LNCAP (cell line): ENCODE results near the gene RHEB.

ENCODE experiments used
- TF ChIP-seq, protein P1 (sequence below): fragments of 450-650 bp; IDR thresholded peaks from 2 replicates; pipeline ENCODE4 v1.5.1; 2017; ENCODE audit warnings: mild to moderate bottlenecking

The RHEB gene

DNA sequence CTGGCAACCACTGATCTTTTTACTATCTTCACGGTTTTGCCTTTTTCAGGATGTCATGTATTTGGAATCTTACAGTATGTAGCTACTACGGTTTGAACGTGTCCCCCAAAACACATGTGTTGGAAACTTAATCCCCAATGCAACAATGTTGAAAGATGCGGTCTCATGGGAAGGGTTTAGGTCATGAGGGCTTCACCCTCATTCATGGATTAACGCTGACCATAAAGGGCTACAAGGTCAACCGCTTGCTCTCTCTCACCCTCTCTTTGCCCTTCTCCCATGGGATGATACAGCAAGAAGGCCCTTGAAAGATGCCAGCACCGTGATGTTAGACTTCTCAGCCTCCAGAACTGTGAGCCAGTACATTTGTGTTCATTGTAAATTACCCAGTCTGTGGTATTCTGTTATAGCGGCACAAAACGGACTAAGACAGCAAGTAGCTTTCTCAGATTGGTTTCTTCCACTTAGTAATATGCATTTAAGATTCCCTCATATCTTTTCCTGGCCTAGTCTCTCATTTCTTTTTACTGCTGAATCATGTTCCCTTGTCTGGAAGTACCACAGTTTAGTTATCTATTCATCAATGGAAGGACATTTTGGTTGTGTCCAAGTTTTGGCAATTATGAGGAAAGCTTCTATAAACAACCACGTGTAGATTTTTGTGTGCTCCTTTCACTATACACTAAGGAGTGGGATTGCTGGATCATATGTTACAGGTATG, 76.8 kb downstream of the RHEB start:
- TF ChIP-seq, protein P1, sequence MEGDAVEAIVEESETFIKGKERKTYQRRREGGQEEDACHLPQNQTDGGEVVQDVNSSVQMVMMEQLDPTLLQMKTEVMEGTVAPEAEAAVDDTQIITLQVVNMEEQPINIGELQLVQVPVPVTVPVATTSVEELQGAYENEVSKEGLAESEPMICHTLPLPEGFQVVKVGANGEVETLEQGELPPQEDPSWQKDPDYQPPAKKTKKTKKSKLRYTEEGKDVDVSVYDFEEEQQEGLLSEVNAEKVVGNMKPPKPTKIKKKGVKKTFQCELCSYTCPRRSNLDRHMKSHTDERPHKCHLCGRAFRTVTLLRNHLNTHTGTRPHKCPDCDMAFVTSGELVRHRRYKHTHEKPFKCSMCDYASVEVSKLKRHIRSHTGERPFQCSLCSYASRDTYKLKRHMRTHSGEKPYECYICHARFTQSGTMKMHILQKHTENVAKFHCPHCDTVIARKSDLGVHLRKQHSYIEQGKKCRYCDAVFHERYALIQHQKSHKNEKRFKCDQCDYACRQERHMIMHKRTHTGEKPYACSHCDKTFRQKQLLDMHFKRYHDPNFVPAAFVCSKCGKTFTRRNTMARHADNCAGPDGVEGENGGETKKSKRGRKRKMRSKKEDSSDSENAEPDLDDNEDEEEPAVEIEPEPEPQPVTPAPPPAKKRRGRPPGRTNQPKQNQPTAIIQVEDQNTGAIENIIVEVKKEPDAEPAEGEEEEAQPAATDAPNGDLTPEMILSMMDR: no peak

DNA sequence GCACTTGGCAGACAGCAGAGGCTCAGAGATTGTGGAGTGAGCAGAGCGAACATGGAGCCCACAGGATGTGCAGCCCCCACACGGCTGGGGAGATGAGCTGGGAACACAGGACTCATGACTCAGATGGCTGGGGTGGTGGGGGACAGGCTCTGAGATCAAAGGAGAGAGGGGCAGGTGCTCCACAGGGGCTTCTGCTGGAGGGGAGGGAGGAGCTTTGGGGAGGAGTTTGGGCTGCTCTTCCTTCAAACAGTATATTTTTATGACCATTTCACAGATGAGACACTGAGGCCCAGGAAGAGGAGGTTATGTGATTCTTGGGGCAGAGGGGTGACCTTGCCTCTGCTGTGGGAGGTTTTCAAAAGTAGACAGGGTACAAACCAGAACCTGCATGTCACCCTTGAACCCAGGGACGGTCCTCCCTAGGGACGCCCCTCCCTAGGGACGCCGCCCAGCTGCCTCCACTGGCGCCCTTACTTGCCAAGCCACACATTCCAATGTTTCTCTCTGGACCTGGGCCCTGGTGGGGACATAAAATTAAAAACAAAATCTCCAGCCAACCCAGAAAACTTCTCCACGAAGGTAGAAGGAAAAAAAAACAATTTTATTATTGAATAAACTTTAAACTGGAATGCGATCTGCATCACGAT, 78.8 kb downstream of the RHEB start:
- TF ChIP-seq, protein P1: no peak

DNA sequence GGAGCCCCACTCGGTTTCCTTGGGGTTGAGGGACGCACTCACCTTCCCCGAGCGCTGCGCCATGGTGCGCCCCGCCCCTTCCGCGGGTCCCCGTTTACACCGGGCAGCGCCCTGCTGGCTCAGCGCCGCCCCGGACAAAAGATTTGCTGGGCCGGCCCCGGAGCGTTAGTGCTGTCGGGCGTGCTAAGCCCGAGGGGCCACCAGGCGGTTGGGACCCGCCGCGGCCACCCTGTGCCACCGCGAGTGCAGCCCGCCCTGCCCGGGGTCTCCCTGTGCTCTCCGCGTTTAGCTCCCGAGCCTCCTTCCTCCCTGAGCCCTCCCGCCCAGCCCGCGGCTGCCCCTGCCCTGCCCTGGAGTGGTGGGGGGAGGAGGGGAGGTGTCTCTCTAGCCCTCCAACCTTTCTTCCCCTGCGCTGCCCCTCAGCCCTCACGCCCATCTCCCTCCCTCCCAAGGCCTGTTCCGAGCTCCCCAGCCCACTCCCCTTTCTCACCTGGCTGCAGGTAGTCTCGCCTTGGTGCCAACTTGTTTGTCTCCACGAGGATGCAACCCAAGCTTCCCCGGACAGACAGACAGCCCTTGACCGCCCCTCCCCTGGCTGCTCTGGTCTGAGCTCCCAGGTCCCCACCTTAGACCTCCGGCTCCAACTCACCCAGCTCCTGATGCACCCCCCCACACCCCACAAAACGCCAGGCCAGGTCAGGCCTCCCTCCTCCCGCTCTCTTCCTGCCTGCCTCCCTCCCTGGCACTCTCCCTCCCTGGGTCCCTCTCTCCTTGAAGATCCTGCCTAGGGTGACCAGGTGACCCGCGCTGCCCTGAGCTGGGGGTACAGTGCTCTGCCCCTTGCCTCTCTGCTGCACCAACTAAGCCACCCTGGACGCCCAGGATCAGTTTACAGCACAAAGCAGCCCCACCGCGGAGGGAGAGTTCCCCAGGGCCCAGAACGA, 79.6 kb downstream of the RHEB start, which contains the start of gene CRYGN:
CRYGN (minus strand) TSS at position 287 of the 944 bp plus-strand sequence; CDS start at position 63, 224 bp downstream.
- TF ChIP-seq, protein P1: no peak

DNA sequence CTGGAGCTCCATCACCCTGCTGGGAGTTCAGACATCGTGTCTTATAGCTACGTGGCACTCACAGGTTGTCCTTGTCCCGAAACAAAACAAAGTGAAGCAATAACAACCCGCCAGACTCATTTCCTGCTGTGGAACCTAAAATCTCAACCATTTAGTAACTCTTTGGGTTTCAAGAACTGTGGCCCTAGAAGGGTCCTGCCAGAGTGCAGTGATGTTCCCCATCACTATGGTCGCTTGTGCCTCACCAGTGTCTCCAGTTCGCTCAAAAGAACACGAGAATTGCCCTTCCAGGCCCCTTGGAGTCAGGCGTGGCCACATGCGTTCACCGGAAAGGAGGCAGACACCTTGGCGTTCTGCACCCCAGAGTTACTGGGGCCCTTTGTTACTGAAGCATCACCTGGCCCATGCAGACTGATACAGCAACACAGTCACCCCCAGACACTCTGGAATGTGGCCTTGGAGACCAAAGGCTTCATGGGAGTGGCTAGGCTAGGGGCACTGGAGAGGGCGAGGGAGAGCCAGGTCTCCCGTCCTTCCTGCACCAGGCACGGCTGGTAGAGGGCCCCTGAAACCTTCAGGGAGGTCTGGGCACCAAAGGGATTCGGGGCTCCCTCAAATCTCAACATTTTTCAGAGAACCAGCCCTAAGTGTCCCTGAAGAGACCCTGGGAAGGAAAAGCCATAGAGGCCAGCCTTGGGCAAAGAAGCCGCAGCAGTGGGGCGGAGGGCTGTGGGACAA, 80.7 kb downstream of the RHEB start:
- TF ChIP-seq, protein P1: no peak

DNA sequence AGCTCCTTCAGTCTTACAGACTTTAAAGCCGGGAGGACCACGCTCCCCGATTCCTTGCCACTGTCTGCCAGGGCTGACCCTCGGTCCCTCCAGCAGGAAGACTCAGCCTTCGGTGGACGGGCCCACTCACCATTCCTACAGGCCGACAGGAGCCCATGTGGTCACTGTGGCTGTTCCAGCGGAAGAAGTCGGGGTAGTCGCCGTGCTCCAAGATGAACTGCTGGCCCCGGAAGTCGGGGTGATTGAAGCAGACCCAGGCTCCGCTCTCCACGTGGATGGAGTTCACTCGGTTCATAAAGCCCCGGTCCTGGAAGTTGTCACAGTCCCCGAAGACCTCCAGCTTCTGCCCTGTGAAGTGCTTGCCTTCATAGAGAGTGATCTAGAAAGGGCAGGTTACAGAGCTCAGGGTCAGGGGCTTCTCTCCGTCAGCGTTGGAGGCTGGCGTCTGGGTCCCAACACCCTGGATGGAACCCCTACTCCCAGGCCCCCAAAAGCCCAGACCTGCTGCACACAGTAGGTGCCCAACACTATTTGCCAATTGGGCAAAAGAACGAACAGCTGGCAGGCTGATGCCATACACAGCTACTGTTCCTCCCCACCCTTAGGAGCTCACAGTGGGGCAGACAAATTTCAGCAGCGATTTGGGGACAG, 81.7 kb downstream of the RHEB start:
- TF ChIP-seq, protein P1: no peak

DNA sequence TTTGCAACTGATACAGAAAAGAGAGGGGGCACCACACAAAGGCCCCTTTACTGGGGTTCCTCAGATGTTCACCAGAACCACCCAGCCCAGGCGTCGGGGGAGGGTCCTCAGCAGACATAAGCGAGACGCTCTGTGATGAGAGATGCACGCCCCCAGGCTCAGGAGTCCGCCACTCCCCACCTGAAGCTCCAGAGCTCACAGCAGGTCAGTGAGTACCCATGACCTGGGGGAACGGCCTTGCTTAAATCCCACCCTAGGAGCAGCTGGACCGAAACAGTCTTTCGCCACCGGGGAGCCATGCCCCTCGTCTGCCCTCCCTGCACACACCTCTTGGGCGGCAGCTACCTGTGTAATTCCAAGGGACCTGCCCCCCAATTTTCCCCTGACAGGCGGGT, 82.5 kb downstream of the RHEB start:
- TF ChIP-seq, protein P1: no peak
